Coronary artery (tissue), 2 donors: ENCODE measurements around the gene UBD.

Source experiments
- DNase-seq: peaks from one replicate; pipeline ENCODE4 v3.0.0-alpha.2; 2017; ENCODE audit warnings: low spot score
- H3K27ac ChIP-seq, 2 donors: fragments of 200-600 bp; sonication (generic); one replicate each; pipeline ENCODE4 v1.5.1; 2016 to 2019
- H3K4me3 ChIP-seq: fragments of 200-600 bp; sonication (generic); 2 replicates; pipeline ENCODE4 v1.5.1; 2016; ENCODE audit warnings: mild to moderate bottlenecking, moderate library complexity
- CTCF ChIP-seq: fragments of 200-600 bp; sonication (generic); IDR thresholded peaks from one replicate; pipeline ENCODE4 v1.5.1; 2019; ENCODE audit warnings: antibody characterized with exemption

UBD gene

DNA sequence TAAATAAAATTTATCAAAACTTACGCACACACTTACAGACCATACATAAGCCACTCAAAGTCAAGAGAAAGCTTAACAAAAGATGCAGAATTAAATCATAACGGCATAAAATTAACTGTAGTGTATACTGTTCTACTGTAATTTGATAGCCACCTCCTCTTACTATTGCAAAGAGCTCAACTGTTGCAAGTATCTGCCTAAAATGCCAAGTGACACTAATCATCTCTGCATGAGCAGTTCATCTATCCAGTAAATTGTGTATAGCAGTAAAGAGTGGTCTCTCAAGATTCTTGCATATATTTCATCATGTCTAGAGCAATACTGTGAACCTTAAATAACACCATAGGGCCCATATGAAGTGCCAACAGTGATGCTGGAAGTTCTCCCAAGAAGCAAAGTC, 37.7 kb upstream of the UBD start:
- no peak for TF ChIP-seq CTCF
- no peak for DNase-seq
- no peak overlapping the region for H3K4me3 ChIP-seq
- H3K27ac ChIP-seq: no peak overlapping the region

DNA sequence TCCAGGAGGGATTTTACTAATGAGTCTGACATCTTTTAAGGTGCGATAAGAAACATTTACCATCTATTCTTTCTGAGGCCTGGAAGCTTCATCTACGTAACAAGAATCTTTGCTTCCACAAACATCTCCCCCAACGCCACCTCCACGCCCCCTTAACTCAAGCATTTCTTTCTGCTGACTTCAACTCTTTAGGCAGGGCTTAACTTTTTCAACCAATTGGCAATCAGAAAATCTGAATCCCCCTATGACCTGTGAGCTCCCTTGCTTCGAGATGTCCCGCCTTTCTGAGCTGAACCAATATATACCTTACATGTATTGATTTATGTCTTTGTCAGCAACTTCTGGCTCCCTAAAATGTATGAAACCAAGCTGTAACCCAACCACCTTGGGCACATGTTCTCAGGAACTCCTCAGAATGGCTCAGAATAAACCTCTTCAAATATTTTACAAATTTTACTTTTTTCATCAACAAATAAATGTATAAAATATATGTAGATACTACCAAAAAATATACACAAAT, 36.9 kb upstream of the UBD start:
- no peak for DNase-seq
- no peak for TF ChIP-seq CTCF
- Histone ChIP-seq H3K4me3 (no peak overlapping the region), H3K27ac (no peak overlapping the region)

- DNase-seq: no peak
- Histone ChIP-seq H3K4me3 (no peak overlapping the region), H3K27ac (no peak overlapping the region)
- no peak for TF ChIP-seq CTCF
Measured at GRCh38 chr6:29593199-29593855, 33.8 kb upstream of the UBD start.

DNA sequence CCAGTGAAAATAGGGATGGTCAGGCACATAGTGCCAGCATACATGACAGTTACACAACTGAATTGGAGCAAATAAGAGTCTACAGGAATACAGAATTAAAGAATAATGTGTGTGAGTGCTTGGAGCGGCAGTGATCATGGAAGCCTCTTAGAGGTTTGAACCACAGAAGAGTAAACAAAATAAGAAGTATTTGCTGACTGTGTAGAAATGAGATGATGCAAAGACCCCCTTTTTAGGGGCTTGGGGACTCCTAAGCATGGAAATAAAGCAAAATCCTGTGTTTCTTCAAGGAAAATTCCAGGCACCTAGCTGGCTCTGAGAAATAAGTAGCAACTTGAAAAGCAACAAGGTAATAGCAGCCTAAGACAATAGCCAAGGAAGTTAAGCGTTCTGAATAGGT, 32.1 kb upstream of the UBD start:
- H3K27ac ChIP-seq: no peak overlapping the region
- DNase-seq: no peak
- no peak for TF ChIP-seq CTCF
- H3K4me3 ChIP-seq: no peak overlapping the region

DNA sequence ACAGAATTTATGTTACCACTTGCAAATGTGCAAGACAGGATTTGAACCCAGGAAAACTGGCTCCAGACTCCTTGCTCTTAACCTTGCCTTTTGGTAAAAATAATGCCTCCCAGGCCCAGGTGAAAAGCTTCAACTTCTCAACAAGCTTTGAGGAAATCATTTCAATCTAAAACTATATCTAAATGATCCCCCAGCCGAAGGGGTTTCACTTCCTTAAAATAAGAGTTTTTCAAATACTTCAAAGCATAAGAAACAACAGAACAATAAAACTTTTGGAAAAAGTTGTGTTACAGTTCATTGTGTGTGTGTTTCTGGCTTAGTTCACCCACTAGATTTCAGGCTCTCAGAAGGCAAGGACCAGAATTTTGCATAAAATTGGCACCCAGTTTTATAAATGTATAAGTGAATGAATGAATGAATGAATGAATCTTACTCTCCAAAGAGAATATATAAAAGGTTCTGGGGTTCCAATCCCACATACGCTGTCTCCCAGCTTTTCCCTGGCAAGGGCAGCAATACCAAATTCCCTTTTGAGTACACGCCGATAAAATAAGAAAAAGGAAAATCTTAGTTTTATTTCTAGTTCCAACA, 30.8 kb upstream of the UBD start:
- TF ChIP-seq CTCF: no peak
- no peak for DNase-seq
- Histone ChIP-seq H3K27ac (no peak overlapping the region), H3K4me3 (no peak overlapping the region)

DNA sequence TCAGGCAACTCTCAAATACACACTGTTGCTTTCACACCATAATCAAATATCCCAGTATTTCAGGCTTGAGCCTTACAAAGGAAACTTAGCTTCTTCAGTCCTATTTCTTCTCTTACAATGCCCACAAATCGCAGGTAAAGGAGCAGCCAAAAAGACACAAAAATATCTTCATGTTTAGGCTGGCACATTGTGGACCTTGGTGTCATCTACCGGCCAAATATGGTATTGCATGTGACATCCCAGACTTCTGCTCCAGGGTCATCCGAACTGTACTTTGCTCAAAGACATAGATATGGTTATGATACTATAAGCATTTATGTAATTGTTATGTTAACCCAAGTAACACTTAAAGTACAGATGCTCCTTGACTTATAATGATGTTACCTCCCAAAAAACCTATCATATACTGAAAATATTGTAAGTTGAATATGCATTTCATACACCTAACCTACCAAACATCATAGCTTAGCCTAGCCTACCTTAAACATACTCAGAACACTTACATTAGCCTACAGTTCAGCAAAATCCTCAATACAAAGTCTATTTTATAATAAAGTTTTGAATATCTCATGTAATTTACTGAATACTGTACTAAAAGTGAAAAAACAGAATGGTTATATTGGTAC, 30.0 kb upstream of the UBD start:
- TF ChIP-seq CTCF: peak; percentile 86
- no peak overlapping the region for H3K27ac ChIP-seq
- no peak for DNase-seq

DNA sequence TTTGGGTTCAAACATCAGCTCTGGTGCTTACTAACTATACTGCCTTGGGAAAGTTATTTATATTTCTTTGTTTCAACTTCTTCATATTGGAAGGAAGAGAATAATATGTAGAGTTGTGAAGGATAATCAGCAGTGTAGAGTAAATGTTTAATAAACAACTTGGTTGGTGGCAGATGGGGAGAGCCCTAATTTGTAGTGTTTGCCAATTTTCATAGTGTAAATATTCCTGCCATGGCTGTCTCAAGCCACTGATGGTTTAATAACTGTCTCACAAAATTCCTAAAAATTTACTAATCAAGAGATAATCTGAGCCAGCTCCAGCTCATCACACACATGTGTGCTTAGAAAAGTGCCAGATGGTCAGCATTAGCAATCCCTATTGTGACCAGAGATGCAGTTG, 25.3 kb upstream of the UBD start, which contains the start of gene OR2H2:
Gene OR2H2, plus strand, starts transcription at position 301 of the 400 bp plus-strand sequence. CDS start 2,824 bp downstream, outside the sequence.
- H3K4me3 ChIP-seq: no peak within 1 kb of the TSS
- DNase-seq: no peak
- H3K27ac ChIP-seq: no peak within 1 kb of the TSS

More for the DNA sequence above, 30.0 kb upstream of the UBD start:
- no peak overlapping the region for H3K4me3 ChIP-seq

More for the DNA sequence above, 25.3 kb upstream of the UBD start, which contains the start of gene OR2H2:
- no peak for TF ChIP-seq CTCF
